Measurements from ENCODE around the gene P3H3.

DNA sequence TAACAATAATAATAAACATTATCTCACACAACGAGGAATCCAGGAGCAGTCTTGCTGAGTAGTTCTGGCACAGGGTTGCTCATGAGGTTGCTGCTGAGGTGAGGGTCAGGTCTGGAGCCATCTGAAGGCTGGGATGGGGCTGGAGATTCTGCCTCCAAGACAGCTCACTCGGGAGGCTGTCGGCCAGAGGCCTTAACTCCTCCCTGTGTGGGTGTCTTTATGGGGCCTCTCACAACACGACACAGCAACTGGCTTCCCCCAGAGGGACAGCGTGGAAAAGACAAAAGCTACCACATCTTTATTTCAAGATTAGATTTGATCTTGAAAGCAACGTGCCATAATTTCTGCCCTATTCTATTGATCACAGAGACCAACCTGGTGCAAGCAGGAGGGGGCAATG is 46.1 kb upstream of the P3H3 start:
- TF ChIP-seq, protein P1, sequence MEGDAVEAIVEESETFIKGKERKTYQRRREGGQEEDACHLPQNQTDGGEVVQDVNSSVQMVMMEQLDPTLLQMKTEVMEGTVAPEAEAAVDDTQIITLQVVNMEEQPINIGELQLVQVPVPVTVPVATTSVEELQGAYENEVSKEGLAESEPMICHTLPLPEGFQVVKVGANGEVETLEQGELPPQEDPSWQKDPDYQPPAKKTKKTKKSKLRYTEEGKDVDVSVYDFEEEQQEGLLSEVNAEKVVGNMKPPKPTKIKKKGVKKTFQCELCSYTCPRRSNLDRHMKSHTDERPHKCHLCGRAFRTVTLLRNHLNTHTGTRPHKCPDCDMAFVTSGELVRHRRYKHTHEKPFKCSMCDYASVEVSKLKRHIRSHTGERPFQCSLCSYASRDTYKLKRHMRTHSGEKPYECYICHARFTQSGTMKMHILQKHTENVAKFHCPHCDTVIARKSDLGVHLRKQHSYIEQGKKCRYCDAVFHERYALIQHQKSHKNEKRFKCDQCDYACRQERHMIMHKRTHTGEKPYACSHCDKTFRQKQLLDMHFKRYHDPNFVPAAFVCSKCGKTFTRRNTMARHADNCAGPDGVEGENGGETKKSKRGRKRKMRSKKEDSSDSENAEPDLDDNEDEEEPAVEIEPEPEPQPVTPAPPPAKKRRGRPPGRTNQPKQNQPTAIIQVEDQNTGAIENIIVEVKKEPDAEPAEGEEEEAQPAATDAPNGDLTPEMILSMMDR (IDR thresholded peaks at IDR 0.05) = no peak
- no peak for TF ChIP-seq POLR2A (IDR thresholded peaks at IDR 0.05)

Measured in uterus (tissue), 2 donors.